GM12878 (cell line): ENCODE data around the gene CAV2. TPM values are rescaled to one million over a fixed set of nuclear protein-coding genes. Genes with fewer than 3 reads are reported as not detected.

Source experiments
- BACH1 ChIP-seq: fragments of 450-650 bp; IDR thresholded peaks from 2 replicates; pipeline ENCODE4 v1.6.1; 2017; ENCODE audit warnings: mild to moderate bottlenecking, borderline replicate concordance
- ZNF592 ChIP-seq: fragments of 450-650 bp; IDR thresholded peaks from 2 replicates; pipeline ENCODE4 v1.6.1; 2017; ENCODE audit warnings: mild to moderate bottlenecking, moderate library complexity
- polyA plus RNA-seq, 11 experiments: library from polyadenylated mRNA; depleted of rRNA in 4 of 11; unstranded in 6 of 11; stranded (reverse) in 5 of 11; fragments of >200 nt; fragmentation: Nextera tagmentation in 4 of 11; fragmentation: Illumina TruSeq in 1 of 11; extraction: Ambion mirVana in 4 of 11; extraction: Trizol in 1 of 11; gene quantifications; 1 replicate in 1 of 11; 2 replicates in 10 of 11; pipeline versions ENCODE4 v1.2.1 to v1.2.3, GENCODE V29; 2011 to 2016; ENCODE audit warnings: inconsistent platforms in 2 of 11, missing spikeins in 2 of 11, low read depth in 1 of 11
- total RNA-seq, 4 experiments: library from RNA; depleted of rRNA in 3 of 4; stranded (reverse); fragments of >200 nt in 3 of 4; fragmentation: Illumina TruSeq in 1 of 4; extraction: Trizol in 1 of 4; gene quantifications; 2 replicates each; pipeline versions ENCODE4 v1.2.1 to v1.2.3, GENCODE V29; 2013 to 2021

Gene CAV2
- total and polyA plus RNA-seq, 10 of the 15 experiments (the other 5 are each of a cell fraction or from before 2014, with no cell fraction given) = 0.77 to 11.4 (median 2.5) TPM

DNA sequence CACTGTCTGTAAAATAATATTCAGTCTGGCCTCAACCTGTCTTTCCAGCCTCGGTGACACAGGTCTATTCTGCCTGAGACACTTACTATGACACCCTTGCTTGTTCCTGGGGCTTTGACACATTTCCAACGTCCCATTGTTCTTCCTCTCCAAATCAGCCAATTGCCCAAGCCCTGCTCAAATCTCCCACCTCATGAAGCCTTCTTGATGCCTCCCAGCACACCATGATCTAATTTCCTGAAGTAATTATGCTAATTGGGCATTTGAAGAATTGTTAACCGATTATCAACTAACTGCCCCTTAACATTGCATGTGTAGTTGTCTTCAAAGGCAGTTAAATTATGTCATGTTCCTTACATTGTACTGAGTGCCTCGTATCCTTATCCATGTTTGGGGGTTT, 58.4 kb downstream of the CAV2 start (continued):
- no peak for TF ChIP-seq ZNF592
- TF ChIP-seq BACH1 = no peak

Other genes with a start within 250 kb of the CAV2 start
- gene CAV1, start 25.3 kb downstream of the CAV2 start, total RNA-seq (2014; rRNA removed) = 0.45 and 0.54 TPM in 2 replicates
- 0.55 and 0.63 TPM in 2 replicates for gene CAV1, start 25.3 kb downstream of the CAV2 start, total RNA-seq (2014; rRNA removed; fragmentation: Illumina TruSeq; extraction: Trizol)
- 1.0 and 1.7 TPM in 2 replicates for gene CAV1, start 25.3 kb downstream of the CAV2 start, total RNA-seq (2021)
- gene CAV1, start 25.3 kb downstream of the CAV2 start, polyA plus RNA-seq (2011; rRNA removed) = 17.5 and 26.5 TPM in 2 replicates
- 0.59 and 2.1 TPM in 2 replicates for gene CAV1, start 25.3 kb downstream of the CAV2 start, polyA plus RNA-seq (2014; fragmentation: Illumina TruSeq; extraction: Trizol)
- 1 to 10 TPM; 2.0 to 2.3 TPM for gene CAV1, start 25.3 kb downstream of the CAV2 start, polyA plus RNA-seq (2014; fragmentation: Nextera tagmentation; extraction: Ambion mirVana)
- gene CAV1, start 25.3 kb downstream of the CAV2 start, polyA plus RNA-seq (2014; rRNA removed) = 0.60 and 0.89 TPM in 2 replicates
- 1 to 10 TPM; 3.3 to 3.5 TPM for gene CAV1, start 25.3 kb downstream of the CAV2 start, polyA plus RNA-seq (2016; fragmentation: Nextera tagmentation; extraction: Ambion mirVana)
- gene MET, start 172.5 kb downstream of the CAV2 start, total RNA-seq (2014; rRNA removed) = not detected in 2 replicates
- not detected in 2 replicates for gene MET, start 172.5 kb downstream of the CAV2 start, total RNA-seq (2014; rRNA removed; fragmentation: Illumina TruSeq; extraction: Trizol)
- gene MET, start 172.5 kb downstream of the CAV2 start, total RNA-seq (2021) = 0.21 TPM in 2 replicates
- not detected in 2 replicates for gene MET, start 172.5 kb downstream of the CAV2 start, polyA plus RNA-seq (2011; rRNA removed)
- gene MET, start 172.5 kb downstream of the CAV2 start, polyA plus RNA-seq (2014; fragmentation: Illumina TruSeq; extraction: Trizol) = not detected in 2 replicates
- not detected for gene MET, start 172.5 kb downstream of the CAV2 start, polyA plus RNA-seq (2014; fragmentation: Nextera tagmentation; extraction: Ambion mirVana)
- gene MET, start 172.5 kb downstream of the CAV2 start, polyA plus RNA-seq (2014; rRNA removed) = not detected in 2 replicates
- gene MET, start 172.5 kb downstream of the CAV2 start, polyA plus RNA-seq (2016; fragmentation: Nextera tagmentation; extraction: Ambion mirVana) = under 1 TPM in 1 of 2 experiments, not detected in 1; 0.01 TPM